Mesothelial cell of epicardium (in vitro differentiated cells): ENCODE measurements around the gene DNAJC18. TPM values are rescaled to one million over a fixed set of nuclear protein-coding genes. Genes with fewer than 3 reads are reported as not detected.
A peak's percentile ranks its signal among the peaks of the same experiment; 100 is the strongest.

Experiments
- DNase-seq, 2 experiments: peaks; one replicate each; pipeline ENCODE4 v3.0.0; 2021; ENCODE audit warnings: low spot score in 2 of 2; ENCODE audit not compliant: unreplicated experiment in 2 of 2
- H3K27ac Mint-ChIP-seq: 2 replicates; pipeline ENCODE4 v1.8.0; 2021; ENCODE audit warnings: mixed read lengths
- H3K27me3 Mint-ChIP-seq: 2 replicates; pipeline ENCODE4 v1.8.0; 2021; ENCODE audit warnings: low read depth, mixed read lengths
- H3K36me3 Mint-ChIP-seq: 2 replicates; pipeline ENCODE4 v1.8.0; 2021; ENCODE audit warnings: mixed read lengths
- H3K4me1 Mint-ChIP-seq: 2 replicates; pipeline ENCODE4 v1.8.0; 2021; ENCODE audit warnings: mixed read lengths
- H3K4me3 Mint-ChIP-seq: 2 replicates; pipeline ENCODE4 v1.8.0; 2021; ENCODE audit warnings: mild to moderate bottlenecking, moderate library complexity, mixed read lengths
- H3K9me3 Mint-ChIP-seq: 2 replicates; pipeline ENCODE4 v1.8.0; 2021; ENCODE audit warnings: mixed read lengths
- total RNA-seq: library from RNA; stranded (reverse); gene quantifications from 3 replicates; pipeline ENCODE4 v1.2.1, GENCODE V29; 2021
- TF ChIP-seq, protein P1 (sequence below): fragments of 200-600 bp; sonication (generic); IDR thresholded peaks from one replicate; pipeline ENCODE4 v1.5.0; 2021; ENCODE audit warnings: antibody characterized with exemption; ENCODE audit not compliant: unreplicated experiment

The DNAJC18 gene
- total RNA-seq, 1 donor from 2014 or later, result 25.2 TPM

DNA sequence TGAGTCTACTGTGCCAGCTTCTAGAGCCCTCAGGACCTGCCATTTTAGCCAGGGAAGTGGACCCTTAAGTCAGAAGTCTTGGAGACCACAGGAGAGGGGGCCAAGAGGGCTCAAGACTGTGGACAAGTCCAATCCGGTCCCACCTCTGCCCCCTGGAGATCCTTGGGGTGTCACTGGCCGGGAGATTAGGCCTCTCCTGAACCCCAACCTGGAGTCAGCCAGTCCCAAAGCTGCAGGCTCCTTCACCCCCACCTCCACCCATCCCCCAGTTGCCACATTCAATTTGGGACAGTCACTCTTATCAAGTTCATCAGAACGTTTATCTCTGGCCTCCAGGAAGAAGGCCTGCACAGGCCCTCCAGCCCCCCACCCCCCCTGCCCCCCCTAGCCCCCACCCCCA, 56.5 kb downstream of the DNAJC18 start:
- H3K9me3 Mint-ChIP-seq, result no peaks in the 10 kb centered on the region
- no peak overlapping the region for H3K27ac Mint-ChIP-seq
- peaks cover 1% of the 10 kb centered on the region for H3K27me3 Mint-ChIP-seq
- peaks cover 21% of the 10 kb centered on the region for H3K4me1 Mint-ChIP-seq
- H3K36me3 Mint-ChIP-seq, result peaks cover 1% of the 10 kb centered on the region
- DNase-seq, result no peak
- TF ChIP-seq, protein P1, sequence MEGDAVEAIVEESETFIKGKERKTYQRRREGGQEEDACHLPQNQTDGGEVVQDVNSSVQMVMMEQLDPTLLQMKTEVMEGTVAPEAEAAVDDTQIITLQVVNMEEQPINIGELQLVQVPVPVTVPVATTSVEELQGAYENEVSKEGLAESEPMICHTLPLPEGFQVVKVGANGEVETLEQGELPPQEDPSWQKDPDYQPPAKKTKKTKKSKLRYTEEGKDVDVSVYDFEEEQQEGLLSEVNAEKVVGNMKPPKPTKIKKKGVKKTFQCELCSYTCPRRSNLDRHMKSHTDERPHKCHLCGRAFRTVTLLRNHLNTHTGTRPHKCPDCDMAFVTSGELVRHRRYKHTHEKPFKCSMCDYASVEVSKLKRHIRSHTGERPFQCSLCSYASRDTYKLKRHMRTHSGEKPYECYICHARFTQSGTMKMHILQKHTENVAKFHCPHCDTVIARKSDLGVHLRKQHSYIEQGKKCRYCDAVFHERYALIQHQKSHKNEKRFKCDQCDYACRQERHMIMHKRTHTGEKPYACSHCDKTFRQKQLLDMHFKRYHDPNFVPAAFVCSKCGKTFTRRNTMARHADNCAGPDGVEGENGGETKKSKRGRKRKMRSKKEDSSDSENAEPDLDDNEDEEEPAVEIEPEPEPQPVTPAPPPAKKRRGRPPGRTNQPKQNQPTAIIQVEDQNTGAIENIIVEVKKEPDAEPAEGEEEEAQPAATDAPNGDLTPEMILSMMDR, result no peak
- no peak overlapping the region for H3K4me3 Mint-ChIP-seq

DNA sequence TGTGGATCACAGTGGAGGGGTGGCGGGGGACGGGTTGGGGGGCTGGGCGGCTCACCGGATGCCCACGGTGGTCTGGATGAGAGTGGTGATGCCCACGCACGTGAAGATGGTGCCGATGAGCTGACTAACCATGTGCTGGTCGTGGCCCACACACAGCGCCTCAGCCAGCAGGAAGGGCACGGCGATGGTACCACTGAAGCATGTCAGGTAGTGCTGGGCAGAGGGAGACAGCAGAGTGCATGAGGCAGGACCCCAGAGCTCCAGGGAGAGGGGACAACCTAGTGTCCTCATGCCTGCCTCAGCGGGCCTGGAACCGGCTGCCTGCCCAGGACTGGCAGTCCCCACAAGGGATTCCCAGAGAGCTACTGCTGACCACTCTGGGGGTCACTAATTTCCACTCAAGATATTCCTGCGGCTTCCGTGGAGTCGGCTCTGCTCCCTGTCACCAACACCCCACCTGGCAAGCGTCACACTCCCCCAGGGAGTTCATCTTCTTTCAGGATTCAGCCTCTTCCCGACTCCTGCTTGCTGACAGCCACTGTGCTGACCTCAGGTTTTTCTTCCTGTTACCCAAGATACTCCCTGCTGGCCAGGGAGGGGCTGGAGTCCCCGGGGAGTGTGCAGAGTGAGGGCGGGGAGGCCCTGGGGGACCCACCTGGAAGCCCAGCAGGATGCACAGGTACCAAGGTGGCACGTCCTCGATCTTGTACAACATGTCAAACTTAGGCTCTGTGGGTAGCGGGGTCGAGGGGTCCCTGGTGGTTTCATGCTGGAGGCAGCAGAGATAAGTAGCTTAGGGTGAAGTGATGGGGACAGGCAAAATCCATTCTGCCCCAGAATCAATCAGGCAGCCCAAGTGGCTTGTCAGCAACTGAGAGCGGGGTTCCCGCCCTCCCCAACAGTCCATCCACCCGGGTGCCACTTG, 57.2 kb downstream of the DNAJC18 start:
- Mint-ChIP-seq H3K9me3 (no peaks in the 10 kb centered on the region), H3K36me3 (peaks cover 6% of the 10 kb centered on the region), H3K4me1 (peaks cover 21% of the 10 kb centered on the region), H3K27me3 (peaks cover 1% of the 10 kb centered on the region), H3K4me3 (no peak overlapping the region), H3K27ac (no peak overlapping the region)
- no peak for DNase-seq
- TF ChIP-seq, protein P1, result no peak

DNA sequence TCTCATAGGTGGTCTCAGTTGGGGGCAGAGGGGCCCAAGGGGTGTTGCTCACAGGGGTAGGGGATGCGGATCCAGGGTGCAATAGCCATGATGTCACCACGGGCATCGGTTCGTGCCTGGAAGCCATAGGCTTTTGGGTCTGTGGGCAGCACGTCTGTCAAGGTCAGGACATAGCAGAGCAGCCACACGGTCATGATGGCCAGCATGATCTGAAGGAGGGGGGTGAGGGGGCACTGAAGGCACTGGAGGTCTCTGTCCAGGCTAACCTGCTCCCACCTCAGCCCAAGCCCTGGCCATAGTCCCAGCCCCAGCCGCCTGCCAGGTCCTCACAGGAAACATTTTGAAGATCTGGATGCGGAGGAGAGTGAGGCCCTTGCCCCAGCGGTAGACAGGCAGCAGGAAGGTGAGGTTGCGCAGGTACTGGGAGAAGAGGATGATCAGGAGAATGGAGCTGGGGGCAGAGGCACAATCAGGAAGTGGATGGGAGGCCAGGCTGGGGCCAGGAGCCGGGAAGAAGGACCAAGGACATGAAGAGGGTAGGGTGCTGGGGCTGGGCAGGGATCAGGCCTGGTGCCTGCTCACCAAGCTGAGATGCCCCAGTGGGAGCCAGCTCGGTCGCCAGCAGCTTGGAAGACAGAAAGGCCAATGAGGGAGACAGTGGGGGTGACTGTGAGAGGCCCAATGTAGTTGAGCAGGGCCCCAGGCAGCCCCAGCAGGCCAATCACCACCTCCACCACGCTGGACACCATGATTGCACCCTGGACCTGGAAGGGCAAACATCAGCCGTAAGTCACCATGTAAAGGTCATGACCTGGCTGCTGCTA, 59.5 kb downstream of the DNAJC18 start:
- peaks cover 17% of the 10 kb centered on the region for H3K4me1 Mint-ChIP-seq
- TF ChIP-seq, protein P1, result no peak
- no peak overlapping the region for H3K4me3 Mint-ChIP-seq
- H3K9me3 Mint-ChIP-seq, result no peaks in the 10 kb centered on the region
- peak overlapping the region; percentile 18 for H3K27ac Mint-ChIP-seq
- no peak for DNase-seq
- no peaks in the 10 kb centered on the region for H3K27me3 Mint-ChIP-seq
- H3K36me3 Mint-ChIP-seq, result peaks cover 10% of the 10 kb centered on the region

DNA sequence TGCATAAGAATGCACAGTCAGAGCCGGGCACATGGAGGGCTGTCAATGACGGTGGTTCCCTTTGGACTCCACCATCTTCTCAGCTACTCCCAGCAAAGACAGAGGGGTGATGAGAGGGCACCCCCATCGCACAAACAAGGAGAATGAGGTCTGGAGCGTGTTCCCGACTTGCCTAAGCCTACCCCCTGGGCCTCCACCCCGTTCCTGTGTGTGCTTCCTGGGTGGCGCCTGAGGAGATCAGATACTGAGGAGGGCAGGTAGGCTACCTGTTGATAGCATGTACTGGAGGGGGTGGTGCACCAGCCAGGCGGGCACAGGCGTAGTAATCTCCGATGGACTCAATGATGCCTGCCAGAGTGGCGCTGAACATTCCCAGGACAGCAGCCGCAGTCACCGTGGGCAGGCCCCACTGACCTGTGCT, 60.4 kb downstream of the DNAJC18 start:
- Mint-ChIP-seq H3K36me3 (peaks cover 12% of the 10 kb centered on the region), H3K4me3 (no peak overlapping the region), H3K4me1 (peaks cover 11% of the 10 kb centered on the region), H3K27ac (no peak overlapping the region), H3K9me3 (no peaks in the 10 kb centered on the region), H3K27me3 (no peaks in the 10 kb centered on the region)
- TF ChIP-seq, protein P1, result no peak
- no peak for DNase-seq

DNA sequence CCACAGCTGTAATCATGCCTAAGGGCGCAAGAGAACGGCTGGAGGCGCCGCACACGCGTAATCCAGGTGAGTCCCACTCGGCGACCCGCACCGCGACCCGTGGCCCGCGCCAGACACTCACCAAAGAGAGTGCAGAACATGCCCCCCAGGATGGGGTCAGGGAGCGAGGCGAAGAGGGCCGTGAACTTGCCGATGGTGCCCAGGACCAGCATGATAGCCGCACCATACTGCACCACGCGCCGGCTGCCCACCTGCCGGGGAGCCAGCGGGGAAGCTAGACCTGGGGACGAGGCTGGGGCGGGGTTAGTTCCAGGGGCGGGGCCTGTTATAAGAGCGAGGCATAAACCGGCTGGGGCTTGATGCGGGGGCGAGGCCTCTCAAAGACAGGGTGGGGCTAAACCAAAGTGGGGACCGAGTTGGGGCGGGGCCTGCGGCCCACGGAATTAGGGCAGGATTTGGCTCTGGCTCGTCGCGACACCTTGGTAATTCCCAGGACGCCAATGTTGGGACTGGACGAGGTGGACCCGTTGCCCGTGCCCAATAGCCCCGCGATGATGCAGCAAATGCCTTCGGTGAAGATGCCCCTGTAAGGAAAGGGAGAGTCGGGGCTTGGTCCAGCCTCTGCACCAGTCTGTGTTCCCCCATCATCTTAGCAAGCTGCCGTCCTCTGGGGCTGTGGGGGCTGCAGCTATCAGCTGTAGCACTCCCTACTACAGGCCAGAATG, 61.1 kb downstream of the DNAJC18 start:
- no peak for DNase-seq
- Mint-ChIP-seq H3K9me3 (no peaks in the 10 kb centered on the region), H3K36me3 (peaks cover 12% of the 10 kb centered on the region), H3K4me3 (no peak overlapping the region), H3K27me3 (no peaks in the 10 kb centered on the region), H3K4me1 (peaks cover 5% of the 10 kb centered on the region), H3K27ac (no peak overlapping the region)
- TF ChIP-seq, protein P1, result no peak
